Cardiac fibroblast (primary cell): Measurements from ENCODE around the gene SUSD3.

ENCODE experiments used
- DNase-seq, 2 donors: peaks; one replicate each; pipeline versions ENCODE4 v3.0.0 to v3.0.0-alpha.2; 2010; ENCODE audit warnings: low read depth in 2 of 2
- H3K4me3 ChIP-seq, 2 donors: replicated peaks in 1 of 2; 1 replicate in 1 of 2; 2 replicates in 1 of 2; pipeline ENCODE4 v1.5.1; 2011; ENCODE audit warnings: low read depth in 2 of 2, low read length in 2 of 2, mild to moderate bottlenecking in 2 of 2, moderate library complexity in 1 of 2
- TF ChIP-seq, protein P1 (sequence below): IDR thresholded peaks from one replicate; pipeline ENCODE4 v1.5.1; 2011; ENCODE audit warnings: low read depth, mild to moderate bottlenecking, low read length, inconsistent platforms

The SUSD3 gene

DNA sequence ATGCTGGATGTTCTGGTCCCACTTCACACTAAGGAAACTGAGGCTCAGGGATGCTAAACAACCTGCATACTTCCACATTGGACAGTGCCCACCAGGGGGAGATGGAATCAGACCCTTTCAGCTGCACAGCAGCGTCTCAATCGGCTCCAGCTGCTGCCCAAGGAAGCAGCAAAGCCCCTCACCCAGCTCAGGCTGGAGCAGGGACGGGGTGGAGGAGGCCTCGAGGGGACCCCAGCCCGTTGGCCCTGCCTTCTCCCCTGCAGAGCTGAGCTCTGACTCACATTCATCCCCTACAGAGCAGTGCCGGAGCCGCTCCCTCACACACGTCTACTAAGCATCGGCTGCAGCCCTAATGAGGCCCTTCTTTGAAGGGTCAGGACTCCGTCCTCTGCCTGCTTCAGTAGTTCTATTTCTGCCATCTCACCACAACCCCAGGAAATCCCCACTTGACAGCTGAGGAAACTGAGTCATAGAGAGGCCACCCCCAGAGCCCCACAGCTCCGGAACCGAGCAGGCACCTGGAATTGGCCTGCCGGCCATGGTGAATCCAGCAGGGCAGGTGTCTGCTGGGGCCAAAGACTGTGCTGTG, 21.5 kb upstream of the SUSD3 start:
- no peak for DNase-seq
- H3K4me3 ChIP-seq: no peak overlapping the region
- TF ChIP-seq, protein P1, sequence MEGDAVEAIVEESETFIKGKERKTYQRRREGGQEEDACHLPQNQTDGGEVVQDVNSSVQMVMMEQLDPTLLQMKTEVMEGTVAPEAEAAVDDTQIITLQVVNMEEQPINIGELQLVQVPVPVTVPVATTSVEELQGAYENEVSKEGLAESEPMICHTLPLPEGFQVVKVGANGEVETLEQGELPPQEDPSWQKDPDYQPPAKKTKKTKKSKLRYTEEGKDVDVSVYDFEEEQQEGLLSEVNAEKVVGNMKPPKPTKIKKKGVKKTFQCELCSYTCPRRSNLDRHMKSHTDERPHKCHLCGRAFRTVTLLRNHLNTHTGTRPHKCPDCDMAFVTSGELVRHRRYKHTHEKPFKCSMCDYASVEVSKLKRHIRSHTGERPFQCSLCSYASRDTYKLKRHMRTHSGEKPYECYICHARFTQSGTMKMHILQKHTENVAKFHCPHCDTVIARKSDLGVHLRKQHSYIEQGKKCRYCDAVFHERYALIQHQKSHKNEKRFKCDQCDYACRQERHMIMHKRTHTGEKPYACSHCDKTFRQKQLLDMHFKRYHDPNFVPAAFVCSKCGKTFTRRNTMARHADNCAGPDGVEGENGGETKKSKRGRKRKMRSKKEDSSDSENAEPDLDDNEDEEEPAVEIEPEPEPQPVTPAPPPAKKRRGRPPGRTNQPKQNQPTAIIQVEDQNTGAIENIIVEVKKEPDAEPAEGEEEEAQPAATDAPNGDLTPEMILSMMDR: no peak

DNA sequence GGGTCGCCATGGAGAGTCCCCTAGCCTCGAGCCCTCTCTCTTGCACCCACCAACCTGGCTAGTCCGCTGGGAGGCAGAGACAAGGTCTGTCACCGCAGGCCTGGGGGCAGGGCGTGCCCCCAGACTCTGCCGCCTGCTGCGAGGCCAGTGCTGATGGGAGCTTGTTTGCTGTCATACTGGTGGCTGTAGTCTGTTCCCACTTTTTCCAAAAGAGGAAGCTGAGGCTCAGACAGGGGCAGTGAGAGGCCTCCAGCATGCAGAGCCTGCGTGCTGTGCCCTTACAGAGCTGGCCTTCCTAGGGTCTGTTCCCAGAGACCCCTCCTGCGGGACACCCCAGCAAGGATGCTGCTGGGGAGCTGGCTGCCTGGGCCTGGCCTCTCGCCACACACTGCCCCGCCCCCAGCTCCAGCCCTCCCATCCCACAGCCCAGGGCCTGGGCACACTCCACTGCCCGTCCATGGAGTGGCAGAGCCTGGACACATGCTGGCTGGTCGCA, 21.0 kb upstream of the SUSD3 start:
- TF ChIP-seq, protein P1: no peak
- DNase-seq: no peak
- no peak overlapping the region for H3K4me3 ChIP-seq

DNA sequence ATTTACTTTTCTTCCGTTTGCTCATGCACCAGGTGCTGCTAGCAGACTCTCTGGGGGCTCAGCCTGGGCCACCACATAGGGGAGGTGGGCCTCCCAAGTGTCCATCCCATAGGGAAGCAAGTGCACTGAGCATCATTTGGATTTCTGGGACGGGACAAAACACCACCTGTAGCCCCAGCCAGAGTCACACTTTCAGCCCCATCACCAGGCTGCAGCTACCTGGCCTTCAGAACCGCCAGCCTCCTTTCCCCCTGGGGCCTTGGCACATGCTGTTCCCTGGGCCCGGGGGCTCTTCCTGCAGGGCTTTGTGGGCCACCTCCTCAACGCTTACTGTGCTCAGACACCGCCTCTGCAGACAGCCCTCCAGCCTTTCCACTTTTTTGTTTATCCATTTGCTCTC, 19.6 kb upstream of the SUSD3 start:
- TF ChIP-seq, protein P1: no peak
- no peak for DNase-seq

DNA sequence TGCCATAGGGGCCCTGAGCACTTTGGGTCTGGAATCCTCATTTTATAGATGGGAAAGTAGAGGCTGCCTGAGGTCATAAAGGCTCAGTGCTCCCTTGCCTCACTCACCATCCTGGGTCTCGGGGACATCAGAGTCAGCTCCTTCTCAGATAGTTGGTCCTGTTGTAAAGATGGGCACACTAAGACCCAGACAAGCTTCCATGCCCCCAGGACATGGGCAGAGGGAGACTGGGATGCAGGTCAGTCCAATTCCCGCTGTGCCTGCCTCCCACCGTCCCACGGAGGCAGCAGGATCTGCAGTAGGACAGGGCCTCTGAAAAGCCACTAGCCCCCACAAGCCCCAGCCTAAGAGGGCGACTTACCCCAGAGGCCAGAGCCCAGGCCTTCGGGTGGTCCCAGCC, 19.0 kb upstream of the SUSD3 start:
- no peak overlapping the region for H3K4me3 ChIP-seq
- TF ChIP-seq, protein P1: no peak
- no peak for DNase-seq

More for the DNA sequence above, 19.6 kb upstream of the SUSD3 start:
- H3K4me3 ChIP-seq: no peak overlapping the region

DNA sequence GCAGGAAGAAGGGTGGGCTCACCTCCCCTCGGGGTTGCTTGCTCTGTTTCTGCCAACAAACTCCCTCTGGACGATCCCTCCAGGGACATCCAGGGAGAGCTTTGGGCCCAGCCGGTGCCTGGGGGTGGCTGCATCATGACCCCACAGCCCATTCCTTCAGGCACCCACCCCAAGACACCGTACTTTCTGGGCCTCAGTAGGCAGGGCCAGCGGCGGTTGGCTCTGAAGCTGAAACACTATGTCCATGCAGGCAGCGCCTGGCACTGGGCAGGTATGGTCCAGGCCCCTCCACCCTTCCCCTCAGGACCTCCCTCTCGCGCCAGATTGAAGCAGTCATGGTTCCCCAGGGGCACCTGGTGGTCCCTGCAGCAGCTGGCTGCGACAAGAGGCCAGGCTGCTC, 18.5 kb upstream of the SUSD3 start:
- TF ChIP-seq, protein P1: no peak
- no peak overlapping the region for H3K4me3 ChIP-seq
- no peak for DNase-seq

DNA sequence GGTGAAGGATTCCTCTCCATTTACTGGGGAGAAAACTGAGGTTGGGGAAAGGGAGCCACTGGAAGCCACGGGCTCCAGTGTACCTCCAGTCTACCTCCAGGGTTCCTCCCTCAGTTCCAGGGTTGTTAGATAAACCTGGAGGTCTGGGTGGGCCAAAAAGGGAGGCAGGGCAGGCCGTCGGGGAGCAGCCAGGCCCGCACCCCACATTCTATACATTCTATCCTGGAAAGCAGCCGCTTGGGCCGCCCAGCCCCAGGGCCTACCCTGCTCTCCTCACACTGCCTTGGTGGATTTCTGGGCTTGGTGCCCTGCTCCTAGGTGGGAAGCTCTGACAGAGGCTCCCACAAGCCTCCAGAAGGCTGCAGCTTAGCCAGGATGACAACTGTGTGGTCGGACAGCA, 18.1 kb upstream of the SUSD3 start:
- H3K4me3 ChIP-seq: no peak overlapping the region
- TF ChIP-seq, protein P1: no peak
- DNase-seq: no peak
